HCT116 (cell line): ENCODE results near the gene KRT17. TPM values are rescaled to one million over a fixed set of nuclear protein-coding genes. Genes with fewer than 3 reads are reported as not detected.

Experiments used
- ATAC-seq: fragments of 200-7000 bp; cut with Tn5 transposase; 2 replicates; pipeline ENCODE4 v1.9.1; 2020; ENCODE audit warnings: mild to moderate bottlenecking, moderate library complexity
- BruUV-seq: library from RNA; stranded (reverse); fragments of 400-500 nt; replicated peaks from 2 replicates; lab custom pipeline; 2021; lab: Mats Ljungman, UMichigan
- CTCF ChIA-PET: fragments of 300-600 bp; sonication (Branson Sonifier 250); formaldehyde crosslinking; loops from one replicate; lab custom pipeline; 2021; ENCODE audit warnings: antibody characterized with exemption; lab: Charles Lee
- POLR2A ChIA-PET: fragments of 300-600, 350-600 bp; sonication (Branson Sonifier 250); formaldehyde crosslinking; loops from one replicate; lab custom pipeline; 2021; ENCODE audit warnings: antibody characterized with exemption; lab: Charles Lee
- RAD21 ChIA-PET, 2 experiments: fragments of 300-600 bp; sonication (Branson Sonifier 250); formaldehyde crosslinking; loops; one replicate each; lab custom pipeline; 2023; ENCODE audit warnings: low total read pairs in 2 of 2; ENCODE audit not compliant: uncharacterized antibody in 2 of 2, unreplicated experiment in 2 of 2, low non-redundant PET in 1 of 2; lab: Charles Lee
- DNase-seq: peaks from one replicate; pipeline ENCODE4 v3.0.0-alpha.2; 2010; ENCODE audit warnings: low read depth, low spot score
- H2AFZ ChIP-seq: fragments of 200-600 bp; shearing (Covaris generic), sonication (generic); 2 replicates; pipeline ENCODE4 v1.6.1; 2017; ENCODE audit warnings: low read depth, mixed run types, mixed read lengths, antibody characterized with exemption, low read length; ENCODE audit not compliant: poor library complexity, severe bottlenecking
- H3K27ac ChIP-seq: 2 replicates; pipeline ENCODE4 v1.5.1; 2012; ENCODE audit warnings: low read depth, low read length
- H3K27me3 ChIP-seq: fragments of 200-600 bp; sonication (generic); 2 replicates; pipeline ENCODE4 v1.6.1; 2016; ENCODE audit warnings: mixed run types, low read length, mixed read lengths; ENCODE audit not compliant: insufficient read depth
- H3K36me3 ChIP-seq, 2 experiments: fragments of 200-500 bp in 1 of 2; fragments of 200-600 bp in 1 of 2; sonication (Bioruptor generic) in 1 of 2; sonication (generic) in 1 of 2; 2 replicates each; pipeline versions ENCODE4 v1.5.1 to v1.6.1; 2014 to 2016; ENCODE audit warnings: low read length in 2 of 2, inconsistent platforms in 1 of 2, mixed read lengths in 1 of 2, mixed run types in 1 of 2; ENCODE audit not compliant: insufficient read depth in 2 of 2, control insufficient read depth in 1 of 2
- H3K4me1 ChIP-seq, 2 experiments: fragments of 200-600 bp in 1 of 2; sonication (generic) in 1 of 2; 2 replicates each; pipeline versions ENCODE4 v1.5.1 to v1.6.1; 2012 to 2017; ENCODE audit warnings: low read length in 2 of 2, inconsistent platforms in 1 of 2, mild to moderate bottlenecking in 1 of 2, mixed read lengths in 1 of 2, mixed run types in 1 of 2, moderate library complexity in 1 of 2; ENCODE audit not compliant: insufficient read depth in 2 of 2, control insufficient read depth in 1 of 2
- H3K4me2 ChIP-seq: fragments of 200-600 bp; sonication (generic); 2 replicates; pipeline ENCODE4 v1.6.1; 2017; ENCODE audit warnings: mixed run types, low read length, mixed read lengths
- H3K4me3 ChIP-seq, 2 experiments: fragments of 200-600 bp in 1 of 2; sonication (generic) in 1 of 2; replicated peaks in 1 of 2; 2 replicates each; pipeline ENCODE4 v1.5.1; 2011 to 2016; ENCODE audit warnings: low read length in 2 of 2, control low read depth in 1 of 2, low read depth in 1 of 2, mild to moderate bottlenecking in 1 of 2, mixed read lengths in 1 of 2, mixed run types in 1 of 2
- H3K79me2 ChIP-seq: fragments of 200-600 bp; sonication (generic); 2 replicates; pipeline ENCODE4 v1.6.1; 2017; ENCODE audit warnings: mild to moderate bottlenecking, mixed run types, low read length, moderate library complexity, mixed read lengths; ENCODE audit not compliant: insufficient read depth
- H3K9ac ChIP-seq: fragments of 200-600 bp; sonication (generic); 2 replicates; pipeline ENCODE4 v1.6.1; 2016; ENCODE audit warnings: low read length, mixed read lengths
- H3K9me2 ChIP-seq: fragments of 200-600 bp; sonication (generic), shearing (Covaris generic); 2 replicates; pipeline ENCODE4 v1.6.1; 2017; ENCODE audit warnings: mixed run types, mild to moderate bottlenecking, moderate library complexity; ENCODE audit not compliant: insufficient read depth
- H3K9me3 ChIP-seq, 2 experiments: fragments of 200-500 bp in 1 of 2; fragments of 200-600 bp in 1 of 2; sonication (Bioruptor generic) in 1 of 2; sonication (generic) in 1 of 2; 2 replicates each; pipeline ENCODE4 v1.6.1; 2014 to 2017; ENCODE audit warnings: low read length in 2 of 2, mixed read lengths in 2 of 2, inconsistent platforms in 1 of 2, low read depth in 1 of 2, mild to moderate bottlenecking in 1 of 2, mixed run types in 1 of 2, moderate library complexity in 1 of 2; ENCODE audit not compliant: control insufficient read depth in 1 of 2, insufficient read depth in 1 of 2
- H4K20me1 ChIP-seq: fragments of 200-600 bp; sonication (generic), shearing (Covaris generic); 2 replicates; pipeline ENCODE4 v1.6.1; 2017; ENCODE audit warnings: mixed run types, mild to moderate bottlenecking, moderate library complexity; ENCODE audit not compliant: insufficient read depth
- ATF3 ChIP-seq: IDR thresholded peaks from 2 replicates; pipeline ENCODE4 v1.6.1; 2012
- CTCF ChIP-seq, 3 experiments: fragments of 200-600 bp in 1 of 3; sonication (generic) in 1 of 3; IDR thresholded peaks in 2 of 3; conservative IDR thresholded peaks in 1 of 3; 2 replicates each; pipeline ENCODE4 v1.5.1; 2012 to 2017; ENCODE audit warnings: low read depth in 2 of 3, low read length in 2 of 3, antibody characterized with exemption in 1 of 3, borderline replicate concordance in 1 of 3, control low read depth in 1 of 3, mild to moderate bottlenecking in 1 of 3, mixed read lengths in 1 of 3, mixed run types in 1 of 3, moderate library complexity in 1 of 3; ENCODE audit not compliant: insufficient read depth in 1 of 3
- MAX ChIP-seq: IDR thresholded peaks from 2 replicates; pipeline ENCODE4 v1.6.1; 2012
- POLR2A ChIP-seq: IDR thresholded peaks from 2 replicates; pipeline ENCODE4 v1.7.0; 2011; ENCODE audit warnings: borderline replicate concordance; ENCODE audit not compliant: insufficient read depth, insufficient read length; ENCODE audit errors: extremely low read depth
- REST ChIP-seq: IDR thresholded peaks from 2 replicates; pipeline ENCODE4 v1.6.1; 2012; ENCODE audit warnings: low read depth
- SIN3A ChIP-seq: IDR thresholded peaks from 2 replicates; pipeline ENCODE4 v1.6.1; 2012; ENCODE audit warnings: low read depth
- SP1 ChIP-seq: IDR thresholded peaks from 2 replicates; pipeline ENCODE4 v1.6.1; 2012; ENCODE audit warnings: low read depth
- SRF ChIP-seq: IDR thresholded peaks from 2 replicates; pipeline ENCODE4 v1.6.1; 2012; ENCODE audit warnings: low read depth
- ZBTB33 ChIP-seq: IDR thresholded peaks from 2 replicates; pipeline ENCODE4 v1.6.1; 2011; ENCODE audit warnings: mild to moderate bottlenecking, low read length, moderate library complexity; ENCODE audit not compliant: insufficient replicate concordance; ENCODE audit errors: extremely low read depth
- ZNF274 ChIP-seq: fragments of 200-500 bp; sonication (Bioruptor generic); IDR thresholded peaks from 2 replicates; pipeline ENCODE4 v1.6.1; 2014; ENCODE audit warnings: mild to moderate bottlenecking, low read depth, low read length, inconsistent platforms
- intact Hi-C: fragments of 100-400 bp; cut with micrococcal nuclease; formaldehyde crosslinking; loops from 2 replicates; pipeline ENCODE4 v1.10.0; 2022
- total RNA-seq: library from RNA; stranded (reverse); gene quantifications from one replicate; pipeline ENCODE4 v1.2.1, GENCODE V29; 2021; ENCODE audit not compliant: unreplicated experiment

Gene KRT17
- total RNA-seq, 1 experiment from 2014 or later, result not detected

- no peaks in the 10 kb centered on the region for H3K79me2 ChIP-seq
- DNase-seq, result no peak
- H3K27me3 ChIP-seq, result no peaks in the 10 kb centered on the region
- H3K9ac ChIP-seq, result peak overlapping the region; percentile 67
- no peaks in the 10 kb centered on the region for H4K20me1 ChIP-seq
- H3K9me2 ChIP-seq, result no peaks in the 10 kb centered on the region
- no peaks in the 10 kb centered on the region for H3K36me3 ChIP-seq
- no peaks in the 10 kb centered on the region for H3K9me3 ChIP-seq
- BruUV-seq, result no TSS peak
- H2AFZ ChIP-seq, result no peak overlapping the region
- CTCF ChIA-PET, result interaction anchor here (1.0 to 11.1 kb wide), 4 partner anchors 10 to 1038 kb away, joined by 3 to 217 read pairs (median 18); no protein-coding TSS in a partner anchor
- 0 out of 4 replicates have a peak overlapping the region, but pooled peaks of 1 of the 2 experiments have one; percentile 16 for H3K4me3 ChIP-seq
- ATAC-seq, result no peak
- POLR2A ChIA-PET, result interaction anchor here (1.1 to 1.6 kb wide), 5 partner anchors 10 to 131 kb away, joined by 3 to 12 read pairs (median 4); partner anchors contain the start of genes EIF1 and KRT19
- TF ChIP-seq CTCF (IDR thresholded peaks at IDR 0.05 in 2 of 3, conservative IDR thresholded peaks at IDR 0.05 in 1 of 3; ENCODE audit: borderline replicate concordance in 1 of 3, insufficient read depth in 1 of 3, low read depth in 2 of 3, low read length in 2 of 3) (no peak), POLR2A (no peak), ATF3 (no peak), ZBTB33 (no peak), SRF (no peak), SP1 (no peak), ZNF274 (no peak), REST (no peak), SIN3A (no peak), MAX (no peak)
- H3K27ac ChIP-seq, result peak overlapping the region; percentile 71
- RAD21 ChIA-PET, result interaction anchor here (0.9 to 1.4 kb wide), 4 partner anchors 9 to 105 kb away, joined by 3 to 5 read pairs (median 4); no protein-coding TSS in a partner anchor
- intact Hi-C loops, result no loop called here
- H3K4me1 ChIP-seq, result peaks cover 48 to 87% of the 10 kb centered on the region in 2 experiments
- peak overlapping the region; percentile 82 for H3K4me2 ChIP-seq
Measured at GRCh38 chr17:41653421-41653820, 29.0 kb upstream of the KRT17 start.
